Osteocyte (in vitro differentiated cells): ENCODE measurements around the gene ADCK2. TPM values are rescaled to one million over a fixed set of nuclear protein-coding genes. Genes with fewer than 3 reads are reported as not detected.
"Not testable (repeated sequence)": the region's sequence is repeated elsewhere in the genome, so short reads cannot be mapped to it uniquely, and the experiment has no call there.

Experiments
- DNase-seq: peaks from one replicate; pipeline ENCODE4 v3.0.0; 2021; ENCODE audit warnings: mixed read lengths; ENCODE audit not compliant: unreplicated experiment; ENCODE audit errors: extremely low spot score
- H3K27ac Mint-ChIP-seq: one replicate; pipeline ENCODE4 v1.8.0; 2021; ENCODE audit warnings: mild to moderate bottlenecking, mixed read lengths; ENCODE audit not compliant: unreplicated experiment
- H3K27me3 Mint-ChIP-seq: one replicate; pipeline ENCODE4 v1.8.0; 2021; ENCODE audit warnings: mixed read lengths; ENCODE audit not compliant: unreplicated experiment
- H3K36me3 Mint-ChIP-seq: one replicate; pipeline ENCODE4 v1.8.0; 2021; ENCODE audit warnings: mixed read lengths; ENCODE audit not compliant: unreplicated experiment
- H3K4me1 Mint-ChIP-seq: one replicate; pipeline ENCODE4 v1.8.0; 2021; ENCODE audit warnings: mixed read lengths; ENCODE audit not compliant: unreplicated experiment
- H3K4me3 Mint-ChIP-seq: one replicate; pipeline ENCODE4 v1.8.0; 2021; ENCODE audit warnings: mild to moderate bottlenecking, moderate library complexity, mixed read lengths; ENCODE audit not compliant: unreplicated experiment
- H3K9me3 Mint-ChIP-seq: one replicate; pipeline ENCODE4 v1.8.0; 2021; ENCODE audit warnings: mixed read lengths; ENCODE audit not compliant: unreplicated experiment
- CTCF ChIP-seq: fragments of 200-600 bp; sonication (generic); IDR thresholded peaks from 2 replicates; pipeline ENCODE4 v1.5.0; 2021; ENCODE audit warnings: antibody characterized with exemption, mild to moderate bottlenecking, moderate library complexity
- total RNA-seq: library from RNA; stranded (reverse); gene quantifications from 2 replicates; pipeline ENCODE4 v1.2.1, GENCODE V29; 2021

ADCK2 gene
- total RNA-seq, 1 donor from 2014 or later: 25.7 TPM

GRCh38 chr7:140667476-140667875 lies 5.3 kb upstream of the ADCK2 start:
- TF ChIP-seq CTCF: no peak
- H3K9me3 Mint-ChIP-seq: no peaks in the 10 kb centered on the region
- H3K36me3 Mint-ChIP-seq: no peaks in the 10 kb centered on the region
- no peak for DNase-seq
- peak overlapping the region; percentile 24 for H3K4me3 Mint-ChIP-seq
- no peaks in the 10 kb centered on the region for H3K27me3 Mint-ChIP-seq
- peak overlapping the region; percentile 76 for H3K27ac Mint-ChIP-seq
- H3K4me1 Mint-ChIP-seq: peaks cover 29% of the 10 kb centered on the region

- TF ChIP-seq CTCF: no peak
- no peak overlapping the region for H3K4me3 Mint-ChIP-seq
- H3K27ac Mint-ChIP-seq: no peak overlapping the region
Measured at GRCh38 chr7:140668641-140669040, 4.1 kb upstream of the ADCK2 start.

GRCh38 chr7:140669352-140669751 lies 3.4 kb upstream of the ADCK2 start:
- no peak for TF ChIP-seq CTCF
- Mint-ChIP-seq H3K9me3 (no peaks in the 10 kb centered on the region), H3K4me3 (no peak overlapping the region), H3K36me3 (no peaks in the 10 kb centered on the region), H3K27ac (no peak overlapping the region), H3K27me3 (no peaks in the 10 kb centered on the region), H3K4me1 (peaks cover 39% of the 10 kb centered on the region)
- DNase-seq: no peak

More at GRCh38 chr7:140668641-140669040, 4.1 kb upstream of the ADCK2 start:
- no peak for DNase-seq
- no peaks in the 10 kb centered on the region for H3K36me3 Mint-ChIP-seq
- H3K9me3 Mint-ChIP-seq: no peaks in the 10 kb centered on the region
- peaks cover 32% of the 10 kb centered on the region for H3K4me1 Mint-ChIP-seq
- no peaks in the 10 kb centered on the region for H3K27me3 Mint-ChIP-seq

- H3K27ac Mint-ChIP-seq: not testable (repeated sequence)
Measured at GRCh38 chr7:140669862-140670261, 2.9 kb upstream of the ADCK2 start.

GRCh38 chr7:140670343-140670935 lies 2.3 kb upstream of the ADCK2 start:
- TF ChIP-seq CTCF: no peak
- no peak overlapping the region for H3K4me3 Mint-ChIP-seq
- H3K4me1 Mint-ChIP-seq: peaks cover 50% of the 10 kb centered on the region
- H3K36me3 Mint-ChIP-seq: no peaks in the 10 kb centered on the region
- no peak for DNase-seq
- H3K9me3 Mint-ChIP-seq: no peaks in the 10 kb centered on the region
- H3K27me3 Mint-ChIP-seq: no peaks in the 10 kb centered on the region
- no peak overlapping the region for H3K27ac Mint-ChIP-seq

More at GRCh38 chr7:140669862-140670261, 2.9 kb upstream of the ADCK2 start:
- H3K36me3 Mint-ChIP-seq, H3K9me3 Mint-ChIP-seq, DNase-seq, H3K4me3 Mint-ChIP-seq, H3K27me3 Mint-ChIP-seq: not testable (repeated sequence)
- peaks cover 44% of the 10 kb centered on the region for H3K4me1 Mint-ChIP-seq
